Cortex of kidney (tissue), 1 donor: ENCODE measurements around the gene DPH1.

Source experiments
- DNase-seq: peaks from one replicate; lab custom pipeline; 2025; lab: John Stamatoyannopoulos, UW

DPH1 gene

GRCh38 chr17:2062571-2063183 lies 32.7 kb downstream of the DPH1 start:
- DNase-seq: no peak

GRCh38 chr17:2063261-2064146 lies 33.6 kb downstream of the DPH1 start:
- no peak for DNase-seq

GRCh38 chr17:2064147-2064489 lies 34.2 kb downstream of the DPH1 start:
- no peak for DNase-seq

- DNase-seq: no peak
Measured at GRCh38 chr17:2064520-2064971, 34.6 kb downstream of the DPH1 start.

GRCh38 chr17:2064980-2065785 lies 35.2 kb downstream of the DPH1 start:
- DNase-seq: no peak

DNA sequence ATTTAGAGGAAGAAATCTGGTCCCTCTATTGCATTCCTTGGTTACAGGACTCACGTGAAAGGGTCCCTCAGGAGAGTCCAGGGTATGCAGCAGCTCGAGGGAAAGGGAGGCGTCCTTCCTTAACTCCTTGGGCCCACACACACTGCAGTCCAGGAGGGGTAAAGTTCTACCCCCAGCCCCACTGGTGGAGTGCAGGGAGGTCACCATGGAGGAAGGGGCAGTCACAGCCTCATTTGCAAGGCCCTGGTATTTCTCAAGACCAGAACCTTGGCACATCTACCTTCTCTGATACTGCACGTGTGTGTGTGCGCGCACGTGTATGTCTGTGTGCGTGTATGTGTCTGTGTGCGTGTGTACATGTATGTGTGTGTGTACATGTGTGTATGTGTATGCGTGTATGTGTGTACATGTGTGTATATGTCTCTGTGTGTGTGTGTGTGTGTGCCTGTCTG lies 36.0 kb downstream of the DPH1 start:
- no peak for DNase-seq

- no peak for DNase-seq
Measured at GRCh38 chr17:2067048-2067561, 37.2 kb downstream of the DPH1 start.

DNA sequence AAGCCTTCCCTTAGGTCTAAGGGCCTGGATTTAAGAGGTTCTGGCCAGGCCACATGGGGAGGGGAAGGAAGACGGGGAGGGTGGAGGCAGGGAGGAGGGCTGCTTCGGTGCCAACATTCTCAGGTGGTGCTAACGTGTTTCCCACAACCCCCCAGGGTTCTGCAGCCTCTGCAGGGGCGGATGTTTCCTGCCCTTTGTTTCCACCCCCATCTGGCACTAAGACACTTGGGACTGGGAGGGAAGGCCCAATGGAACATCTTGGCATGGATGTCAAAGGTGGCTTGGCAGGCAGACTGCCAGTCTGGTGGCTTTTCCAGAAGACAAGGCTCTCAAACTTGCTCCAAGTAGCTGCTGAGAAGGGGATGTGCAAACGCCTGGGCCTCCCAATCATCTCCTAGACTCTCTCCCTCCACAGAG lies 37.7 kb downstream of the DPH1 start:
- DNase-seq: no peak

GRCh38 chr17:2068031-2068518 lies 38.1 kb downstream of the DPH1 start:
- DNase-seq: no peak

- DNase-seq: no peak
Measured at GRCh38 chr17:2068519-2069051, 38.6 kb downstream of the DPH1 start.

DNA sequence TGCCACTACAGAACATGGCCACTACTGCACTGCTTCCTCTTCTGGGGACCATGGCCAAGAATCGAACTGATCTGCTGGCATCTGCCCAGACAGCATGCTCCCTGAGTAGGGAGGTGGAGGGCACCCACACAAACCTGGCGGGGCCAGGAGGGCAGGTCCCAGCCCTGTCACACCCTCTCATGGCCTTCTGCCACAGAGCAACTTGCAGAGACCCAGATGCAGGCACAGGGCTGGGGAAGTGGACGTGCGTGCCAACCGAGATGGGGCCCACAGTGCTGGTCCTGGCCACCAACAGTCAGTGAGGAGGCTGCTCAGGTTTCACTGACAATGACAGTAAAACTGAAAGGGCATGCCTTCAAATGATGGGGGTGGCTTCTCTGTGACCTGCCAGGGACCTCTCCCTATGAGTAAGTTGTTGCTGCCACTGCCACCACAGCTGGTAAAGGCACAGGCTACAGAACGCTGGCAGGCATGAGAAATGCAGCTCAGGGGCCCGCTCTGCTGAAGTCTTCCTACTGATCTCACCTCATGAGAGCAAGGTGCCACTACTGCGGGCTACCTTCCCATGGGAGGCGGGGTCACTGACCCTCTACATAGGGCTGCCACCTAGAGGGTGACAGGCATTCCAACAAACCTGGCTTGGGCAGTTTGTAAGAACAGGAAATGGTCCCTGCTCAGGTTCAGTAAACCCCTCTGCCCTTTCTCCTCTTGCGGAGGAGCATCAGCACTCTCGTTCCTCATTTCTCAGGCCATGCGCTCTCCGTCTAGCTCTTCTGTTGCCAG lies 40.5 kb downstream of the DPH1 start:
- no peak for DNase-seq

- no peak for DNase-seq
Measured at GRCh38 chr17:2071024-2071385, 41.1 kb downstream of the DPH1 start.

DNA sequence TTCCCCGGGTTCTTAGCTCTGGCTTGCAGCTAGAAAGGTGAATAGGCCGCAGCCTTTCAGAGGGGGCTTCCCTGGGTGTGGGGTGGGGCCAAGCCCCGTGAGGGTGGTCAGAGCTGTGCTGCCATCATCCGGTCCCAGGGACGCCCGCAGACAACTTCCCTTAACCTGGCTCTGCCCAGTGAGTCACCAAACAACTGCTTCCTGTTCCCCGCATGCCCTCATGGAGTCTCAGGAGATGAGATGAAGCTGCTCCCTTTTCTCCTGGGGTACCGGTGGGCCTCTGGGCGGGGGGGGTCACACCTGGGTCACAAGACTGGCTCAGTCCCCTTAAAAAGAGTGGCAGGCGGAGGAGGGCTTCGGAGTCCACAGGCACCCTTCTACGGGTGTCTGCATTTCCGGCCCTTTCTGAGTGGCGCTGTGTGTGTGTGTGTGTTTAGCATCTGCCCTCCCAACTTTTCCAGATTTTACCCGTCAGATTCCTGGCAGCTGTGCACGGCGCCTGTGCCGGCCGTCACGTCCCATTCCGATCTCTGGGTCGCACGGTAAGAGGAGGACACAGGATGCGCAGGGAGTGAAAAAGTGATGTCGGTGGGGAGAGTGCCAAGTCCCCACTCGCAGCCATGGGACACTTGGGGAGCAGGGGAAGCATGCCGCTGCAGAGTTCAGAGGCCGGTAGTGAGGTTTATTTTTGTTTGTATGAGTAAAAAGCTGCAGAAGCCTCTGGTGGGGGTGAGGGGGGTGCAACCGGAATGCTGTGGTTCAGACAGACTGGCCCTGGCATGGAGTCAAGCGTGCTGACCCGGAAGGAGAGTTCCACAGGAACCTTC lies 41.7 kb downstream of the DPH1 start:
- no peak for DNase-seq

GRCh38 chr17:2074919-2075318 lies 45.0 kb downstream of the DPH1 start:
- DNase-seq: no peak

- DNase-seq: no peak
Measured at GRCh38 chr17:2075336-2076086, 45.6 kb downstream of the DPH1 start.

GRCh38 chr17:2076087-2076984 lies 46.4 kb downstream of the DPH1 start:
- no peak for DNase-seq

GRCh38 chr17:2077040-2077439 lies 47.1 kb downstream of the DPH1 start:
- no peak for DNase-seq

DNA sequence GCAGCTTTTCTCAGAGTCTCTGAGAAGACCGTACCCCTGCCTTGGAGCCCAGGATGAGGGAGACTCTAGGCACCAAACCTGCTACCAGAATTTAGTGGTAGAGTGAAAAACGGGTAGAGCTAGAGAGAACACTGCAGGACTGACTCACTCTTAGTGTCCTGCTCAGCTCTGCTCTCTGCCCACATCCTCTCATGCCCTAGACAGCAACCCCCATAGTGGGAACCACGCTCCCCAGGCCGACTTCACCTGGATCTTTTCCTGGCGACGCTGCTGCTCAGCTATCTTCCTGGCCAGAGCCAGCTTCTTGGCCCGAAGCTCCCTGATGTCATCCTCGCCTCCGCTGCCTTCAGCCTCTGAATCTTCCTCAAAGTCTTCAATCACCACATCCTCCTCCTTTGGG lies 51.6 kb downstream of the DPH1 start:
- DNase-seq: no peak
